H1 (cell line): Measurements from ENCODE around the gene HMGA1. TPM values are rescaled to one million over a fixed set of nuclear protein-coding genes. Genes with fewer than 3 reads are reported as not detected.
A peak's percentile ranks its signal among the peaks of the same experiment; 100 is the strongest.

Experiments
- CTCF ChIA-PET: fragments of 300-600 bp; sonication (Branson Sonifier 250); formaldehyde crosslinking; loops from one replicate; lab custom pipeline; 2021; ENCODE audit not compliant: partially characterized antibody; lab: Charles Lee
- POLR2A ChIA-PET: fragments of 300-600 bp; sonication (Branson Sonifier 250); formaldehyde crosslinking; loops from one replicate; lab custom pipeline; 2021; ENCODE audit warnings: inconsistent platforms; ENCODE audit not compliant: partially characterized antibody; lab: Charles Lee
- DNase-seq, 2 experiments: peaks; one replicate each; pipeline versions ENCODE4 v3.0.0 to v3.0.0-alpha.2; 2010 to 2022; ENCODE audit warnings: low spot score in 2 of 2, low read depth in 1 of 2, mixed read lengths in 1 of 2
- FAIRE-seq: peaks from 2 replicates; lab custom pipeline; 2011; peaks lifted over from hg19 to GRCh38; lab: Jason Lieb, UNC
- H2AFZ ChIP-seq: 2 replicates; pipeline ENCODE4 v1.8.1; 2012; ENCODE audit warnings: low read length, inconsistent platforms
- H2AK5ac ChIP-seq: 2 replicates; pipeline ENCODE4 v1.6.1; 2013; ENCODE audit warnings: low read depth, low read length
- H2BK120ac ChIP-seq: replicated peaks from 2 replicates; pipeline ENCODE3; 2013; ENCODE audit warnings: low read depth, low read length, inconsistent platforms
- H2BK12ac ChIP-seq: 2 replicates; pipeline ENCODE4 v1.6.1; 2013; ENCODE audit warnings: low read depth, low read length
- H2BK15ac ChIP-seq: 2 replicates; pipeline ENCODE4 v1.6.1; 2013; ENCODE audit warnings: low read length
- H2BK20ac ChIP-seq: 2 replicates; pipeline ENCODE4 v1.6.1; 2013; ENCODE audit warnings: low read length
- H2BK5ac ChIP-seq: 2 replicates; pipeline ENCODE4 v1.6.1; 2013; ENCODE audit warnings: low read depth, low read length
- H3K14ac ChIP-seq: 2 replicates; pipeline ENCODE4 v1.6.1; 2013; ENCODE audit warnings: inconsistent platforms; ENCODE audit not compliant: insufficient read length
- H3K18ac ChIP-seq: 2 replicates; pipeline ENCODE4 v1.6.1; 2013; ENCODE audit warnings: low read length; ENCODE audit errors: extremely low read depth
- H3K23ac ChIP-seq: 2 replicates; pipeline ENCODE4 v1.6.1; 2013; ENCODE audit warnings: inconsistent platforms; ENCODE audit not compliant: insufficient read length
- H3K23me2 ChIP-seq: 2 replicates; pipeline ENCODE4 v1.6.1; 2013; ENCODE audit warnings: low read depth, low read length
- H3K27ac ChIP-seq: 2 replicates; pipeline ENCODE4 v1.6.1; 2011; ENCODE audit warnings: low read depth, low read length, inconsistent platforms
- H3K27me3 ChIP-seq, 4 experiments: replicated peaks in 1 of 4; 1 replicate in 1 of 4; 2 replicates in 3 of 4; pipeline versions ENCODE4 v1.6.1 to v1.8.1; 2011 to 2013; ENCODE audit warnings: low read length in 3 of 4, mild to moderate bottlenecking in 3 of 4, inconsistent platforms in 2 of 4, mixed read lengths in 2 of 4, moderate library complexity in 1 of 4; ENCODE audit not compliant: control insufficient read depth in 3 of 4, insufficient read depth in 3 of 4; ENCODE audit errors: extremely low read depth in 1 of 4
- H3K36me3 ChIP-seq, 4 experiments: 2 replicates each; pipeline versions ENCODE4 v1.6.1 to v1.8.1; 2011 to 2013; ENCODE audit warnings: mild to moderate bottlenecking in 4 of 4, low read length in 3 of 4, moderate library complexity in 2 of 4, control low read depth in 1 of 4, inconsistent platforms in 1 of 4; ENCODE audit not compliant: insufficient read depth in 4 of 4, control insufficient read depth in 2 of 4
- H3K4ac ChIP-seq: replicated peaks from 2 replicates; pipeline ENCODE3; 2013; ENCODE audit warnings: low read length, low read depth, mixed read lengths, inconsistent platforms; ENCODE audit not compliant: insufficient read length
- H3K4me1 ChIP-seq, 4 experiments: replicated peaks in 1 of 4; 1 replicate in 1 of 4; 2 replicates in 3 of 4; pipeline versions ENCODE4 v1.6.1 to v1.8.1; 2011 to 2013; ENCODE audit warnings: low read length in 3 of 4, inconsistent platforms in 2 of 4, mixed read lengths in 1 of 4; ENCODE audit not compliant: insufficient read depth in 4 of 4, control insufficient read depth in 3 of 4
- H3K4me2 ChIP-seq, 2 experiments: 2 replicates each; pipeline versions ENCODE4 v1.6.1 to v1.8.1; 2011 to 2013; ENCODE audit warnings: low read depth in 2 of 2, low read length in 2 of 2, control low read depth in 1 of 2, inconsistent platforms in 1 of 2, mild to moderate bottlenecking in 1 of 2; ENCODE audit not compliant: insufficient read depth in 1 of 2
- H3K4me3 ChIP-seq, 4 experiments: fragments of 200-600, 300-600 bp in 1 of 4; sonication (generic), shearing (Covaris generic), sonication (Bioruptor Twin) in 1 of 4; 2 replicates each; pipeline versions ENCODE4 v1.5.1 to v1.8.1; 2011 to 2016; ENCODE audit warnings: low read length in 4 of 4, low read depth in 3 of 4, control low read depth in 2 of 4, inconsistent platforms in 2 of 4, mild to moderate bottlenecking in 2 of 4, mixed read lengths in 1 of 4, moderate library complexity in 1 of 4; ENCODE audit not compliant: insufficient read depth in 2 of 4; ENCODE audit errors: extremely low read depth in 1 of 4
- H3K56ac ChIP-seq: replicated peaks from 2 replicates; pipeline ENCODE3; 2013; ENCODE audit warnings: low read depth, mild to moderate bottlenecking, mixed read lengths, low read length, inconsistent platforms; ENCODE audit not compliant: insufficient read length
- H3K79me1 ChIP-seq: 2 replicates; pipeline ENCODE4 v1.6.1; 2013; ENCODE audit warnings: low read depth, low read length, control low read depth
- H3K79me2 ChIP-seq, 2 experiments: 2 replicates each; pipeline versions ENCODE4 v1.6.1 to v1.8.1; 2012 to 2013; ENCODE audit warnings: low read length in 2 of 2, mild to moderate bottlenecking in 2 of 2, inconsistent platforms in 1 of 2; ENCODE audit not compliant: insufficient read depth in 2 of 2, control insufficient read depth in 1 of 2
- H3K9ac ChIP-seq, 4 experiments: replicated peaks in 1 of 4; 1 replicate in 1 of 4; 2 replicates in 3 of 4; pipeline versions ENCODE4 v1.6.1 to v1.8.1; 2011 to 2013; ENCODE audit warnings: low read depth in 3 of 4, low read length in 3 of 4, control low read depth in 2 of 4, mild to moderate bottlenecking in 2 of 4, moderate library complexity in 2 of 4, inconsistent platforms in 1 of 4; ENCODE audit errors: extremely low read depth in 1 of 4
- H3K9me3 ChIP-seq, 2 experiments: 2 replicates each; pipeline versions ENCODE4 v1.6.1 to v1.8.1; 2012 to 2013; ENCODE audit warnings: mild to moderate bottlenecking in 2 of 2, moderate library complexity in 2 of 2, control low read depth in 1 of 2, inconsistent platforms in 1 of 2, low read depth in 1 of 2, low read length in 1 of 2, mixed read lengths in 1 of 2; ENCODE audit not compliant: insufficient read depth in 2 of 2
- H4K20me1 ChIP-seq, 2 experiments: replicated peaks in 1 of 2; 2 replicates each; pipeline versions ENCODE3 to v1.8.1; 2011 to 2013; ENCODE audit warnings: inconsistent platforms in 2 of 2, low read length in 2 of 2, mild to moderate bottlenecking in 1 of 2; ENCODE audit not compliant: insufficient read depth in 2 of 2, control insufficient read depth in 1 of 2
- H4K5ac ChIP-seq: 2 replicates; pipeline ENCODE4 v1.6.1; 2013; ENCODE audit warnings: low read length, low read depth, mixed read lengths, inconsistent platforms; ENCODE audit not compliant: insufficient read length
- H4K8ac ChIP-seq: 2 replicates; pipeline ENCODE4 v1.8.0; 2013; ENCODE audit warnings: mild to moderate bottlenecking, moderate library complexity, low read length, inconsistent platforms; ENCODE audit not compliant: insufficient read depth; ENCODE audit errors: extremely low read depth
- H4K91ac ChIP-seq: replicated peaks from 2 replicates; pipeline ENCODE3; 2013; ENCODE audit warnings: low read length, mixed read lengths, inconsistent platforms; ENCODE audit not compliant: insufficient read length
- CREB1 ChIP-seq: IDR thresholded peaks from 2 replicates; pipeline ENCODE4 v1.6.1; 2012; ENCODE audit warnings: inconsistent platforms
- CTCF ChIP-seq, 3 experiments: IDR thresholded peaks; 1 replicate in 2 of 3; 2 replicates in 1 of 3; pipeline versions ENCODE4 v1.5.1 to v1.6.1; 2011; ENCODE audit warnings: low read length in 3 of 3, mild to moderate bottlenecking in 3 of 3, inconsistent platforms in 2 of 3, low read depth in 1 of 3, moderate library complexity in 1 of 3; ENCODE audit not compliant: insufficient read depth in 1 of 3; ENCODE audit errors: control extremely low read depth in 1 of 3
- GTF2F1 ChIP-seq: IDR thresholded peaks from 2 replicates; pipeline ENCODE4 v1.6.1; 2012; ENCODE audit warnings: low read depth, low read length, improper control_type of control experiment, borderline replicate concordance
- KDM4A ChIP-seq: IDR thresholded peaks from one replicate; pipeline ENCODE4 v1.7.1; 2012; ENCODE audit warnings: low read depth, mild to moderate bottlenecking, moderate library complexity, low read length, inconsistent platforms; ENCODE audit not compliant: severe bottlenecking
- POU5F1 ChIP-seq: IDR thresholded peaks from 2 replicates; pipeline ENCODE4 v1.6.1; 2011; ENCODE audit warnings: low read depth, mild to moderate bottlenecking, low read length, moderate library complexity
- RAD21 ChIP-seq, 2 experiments: IDR thresholded peaks in 1 of 2; conservative IDR thresholded peaks in 1 of 2; 2 replicates each; pipeline ENCODE4 v1.6.1; 2011; ENCODE audit warnings: low read depth in 2 of 2, low read length in 2 of 2, improper control_type of control experiment in 1 of 2, inconsistent platforms in 1 of 2, mild to moderate bottlenecking in 1 of 2, moderate library complexity in 1 of 2
- SP4 ChIP-seq: IDR thresholded peaks from 2 replicates; pipeline ENCODE4 v1.6.1; 2012; ENCODE audit warnings: low read length, inconsistent platforms
- SRF ChIP-seq: IDR thresholded peaks from 2 replicates; pipeline ENCODE4 v1.6.1; 2011; ENCODE audit warnings: mild to moderate bottlenecking, low read depth, low read length, moderate library complexity
- WGBS, 2 experiments: shearing (Covaris generic) in 1 of 2; methylation state at CpG; one replicate each; pipeline versions ENCODE4 v1.1.6 to v1.1.7; 2013 to 2015; ENCODE audit warnings: low lambda C conversion rate in 2 of 2, mixed read lengths in 2 of 2, inconsistent platforms in 1 of 2, low coverage in 1 of 2, missing lambda C conversion rate in 1 of 2; ENCODE audit not compliant: insufficient replicate concordance in 2 of 2, insufficient coverage in 1 of 2, insufficient read length in 1 of 2; ENCODE audit errors: extremely low coverage in 1 of 2, missing lambda C conversion rate in 1 of 2; 5-methylcytosine and 5-hydroxymethylcytosine counted together
- polyA plus RNA-seq, 7 experiments: library from polyadenylated mRNA; depleted of rRNA in 3 of 7; stranded (reverse) in 5 of 7; unstranded in 2 of 7; fragments of >200 nt in 5 of 7; fragments of 200-250 nt in 2 of 7; gene quantifications; 1 replicate in 5 of 7; 2 replicates in 1 of 7; 4 replicates in 1 of 7; pipeline versions ENCODE4 v1.2.1 to v1.2.3, GENCODE V29; 2011 to 2013; ENCODE audit warnings: missing spikeins in 2 of 7, mixed read lengths in 2 of 7
- total RNA-seq: library from RNA; stranded (reverse); fragmentation: NEBNext Ultra II Directional; extraction: Animal tissue kit (Norgen Biotek cat#: 25700); gene quantifications from 2 replicates; pipeline ENCODE4 v1.2.1, GENCODE V29; 2021

HMGA1 gene
- total and polyA plus RNA-seq, 2 of the 8 experiments (the other 6 are each of a cell fraction or from before 2014, with no cell fraction given), result 1,557 to 2,636 TPM

- Histone ChIP-seq H3K4me1 (peaks cover 2 to 9% (median 5%) of the 10 kb centered on the region in 4 experiments; a peak in 5 of 7 replicates), H2BK5ac (peak overlapping the region; percentile 39; the same call in 1 of the 2 replicates), H3K36me3 (no peaks in the 10 kb centered on the region), H3K56ac (no peak overlapping the region), H3K18ac (peak overlapping the region; percentile 62; the same call in 1 of the 2 replicates), H3K79me1 (no peaks in the 10 kb centered on the region), H4K8ac (0 out of 2 replicates have a peak overlapping the region, but pooled peaks have one; percentile 31), H3K27me3 (no peaks in the 10 kb centered on the region), H4K5ac (peak overlapping the region; percentile 51), H4K91ac (peak overlapping the region; percentile 29), H3K79me2 (no peaks in the 10 kb centered on the region), H3K4me3 (no peak overlapping the region), H2BK15ac (peak overlapping the region; percentile 55; the same call in 1 of the 2 replicates), H3K4ac (no peak overlapping the region), H3K27ac (no peak overlapping the region), H4K20me1 (no peaks in the 10 kb centered on the region), H2AFZ (peak overlapping the region; percentile 51; the same call in 1 of the 2 replicates), H3K4me2 (peak overlapping the region in 1 of 2 experiments; percentile 40; a peak in 3 of 4 replicates), H3K14ac (no peak overlapping the region), H3K23ac (no peak overlapping the region), H3K9me3 (no peaks in the 10 kb centered on the region), H2BK12ac (peak overlapping the region; percentile 84; the same call in 1 of the 2 replicates), H3K23me2 (peaks cover 3% of the 10 kb centered on the region; the same call in 1 of the 2 replicates), H2AK5ac (no peak overlapping the region; the same call in 1 of the 2 replicates), H2BK120ac (no peak overlapping the region), H2BK20ac (peak overlapping the region; percentile 17; the same call in 1 of the 2 replicates), H3K9ac (no peak overlapping the region)
- DNase-seq, result peak in 1 of 2 experiments; percentile 67
- CTCF ChIA-PET, result interaction anchor here (0.6 to 2.2 kb wide), 13 partner anchors 10 to 155 kb away, joined by 3 to 11 read pairs (median 3); partner anchors contain the start of gene HMGA1
- POLR2A ChIA-PET, result interaction anchor here (0.9 to 10.7 kb wide), 13 partner anchors 11 to 229 kb away, joined by 3 to 212 read pairs (median 6); partner anchors contain the start of genes HMGA1 and SMIM29
- WGBS, 2 experiments, result 74% methylated on average over 20 of the region's 20 CpGs; no CpG with 5 or more reads in 1 of the 2 experiments
- no peak for FAIRE-seq
- TF ChIP-seq RAD21 (IDR thresholded peaks at IDR 0.05 in 1 of 2, conservative IDR thresholded peaks at IDR 0.05 in 1 of 2; ENCODE audit: low read depth in 2 of 2, low read length in 2 of 2) (no peak), SP4 (no peak), CREB1 (no peak), POU5F1 (no peak), KDM4A (no peak), SRF (no peak), CTCF (IDR thresholded peaks at IDR 0.05; ENCODE audit: control extremely low read depth in 1 of 3, insufficient read depth in 1 of 3, low read depth in 1 of 3, low read length in 3 of 3) (no peak), GTF2F1 (no peak)
Measured at GRCh38 chr6:34202329-34203201, 34.1 kb upstream of the HMGA1 start.
